ENCODE measurements around the gene IMPDH1. TPM values are rescaled to one million over a fixed set of nuclear protein-coding genes. Genes with fewer than 3 reads are reported as not detected.

Gene IMPDH1
- total and polyA plus RNA-seq, 9 of the 15 experiments (the other 6 are each of a cell fraction or from before 2014, with no cell fraction given), result 0.80 to 118 (median 64.3) TPM

GRCh38 chr7:128353189-128353588 lies 56.6 kb downstream of the IMPDH1 start (continued):
- TF ChIP-seq SMARCA4 (IDR thresholded peaks at IDR 0.05) (peak; percentile 81), ZFP36 (IDR thresholded peaks at IDR 0.05; ENCODE audit: low read depth, low read length, partially characterized antibody) (no peak), ZNF518B (CRISPR knock-in tag; IDR thresholded peaks at IDR 0.05) (no peak), MNT (conservative IDR thresholded peaks at IDR 0.05) (peak in 1 of 2 experiments; percentile 59; a peak in 2 of 4 replicates), CC2D1A (IDR thresholded peaks at IDR 0.05) (no peak), C11orf30 (IDR thresholded peaks at IDR 0.05; ENCODE audit: low read depth) (peak; percentile 92), GATAD2A (IDR thresholded peaks at IDR 0.05) (peak; percentile 88; the same call in 1 of the 2 replicates), NUFIP1 (IDR thresholded peaks at IDR 0.05; ENCODE audit: partially characterized antibody) (no peak), HEY1 (CRISPR knock-in tag; IDR thresholded peaks at IDR 0.05; ENCODE audit: borderline replicate concordance) (no peak), CHD7 (IDR thresholded peaks at IDR 0.05; ENCODE audit: low read depth, low read length) (no peak), TAL1 (IDR thresholded peaks at IDR 0.05) (peak; percentile 59), NCOA2 (IDR thresholded peaks at IDR 0.05; ENCODE audit: partially characterized antibody in 2 of 2) (no peak), KLF16 (IDR thresholded peaks at IDR 0.05) (no peak), FOSL1 (tag; conservative IDR thresholded peaks at IDR 0.05) (0 out of 2 replicates have a peak, but pooled peaks have one; percentile 14)
